Lung (tissue), 12 donors: ENCODE data around the gene NUP188. TPM values are rescaled to one million over a fixed set of nuclear protein-coding genes. Genes with fewer than 3 reads are reported as not detected.

Experiments used
- ATAC-seq: fragments of 200-7000 bp; cut with Tn5 transposase; one replicate; pipeline ENCODE4 v1.9.1; 2020; ENCODE audit warnings: moderate number of reproducible peaks; ENCODE audit not compliant: insufficient read depth, low FRiP score
- DNase-seq, 3 donors: peaks; one replicate each; pipeline ENCODE4 v3.0.0-alpha.2; 2013 to 2017
- H3K27ac ChIP-seq, 2 donors: one replicate each; pipeline ENCODE4 v1.5.1; 2013; ENCODE audit warnings: mild to moderate bottlenecking in 2 of 2, moderate library complexity in 2 of 2, control low read depth in 1 of 2, inconsistent platforms in 1 of 2, low read depth in 1 of 2, low read length in 1 of 2
- H3K27me3 ChIP-seq, 3 donors: one replicate each; pipeline ENCODE4 v1.5.1; 2013; ENCODE audit warnings: low read length in 2 of 3; ENCODE audit not compliant: control insufficient read depth in 3 of 3, insufficient read depth in 3 of 3
- H3K36me3 ChIP-seq, 4 donors: one replicate each; pipeline ENCODE4 v1.5.1; 2013; ENCODE audit warnings: low read length in 4 of 4, mild to moderate bottlenecking in 1 of 4, moderate library complexity in 1 of 4; ENCODE audit not compliant: control insufficient read depth in 4 of 4, insufficient read depth in 4 of 4
- H3K4me1 ChIP-seq, 5 donors: one replicate each; pipeline ENCODE4 v1.5.1; 2013; ENCODE audit warnings: low read length in 5 of 5, mild to moderate bottlenecking in 2 of 5, moderate library complexity in 1 of 5; ENCODE audit not compliant: control insufficient read depth in 5 of 5, insufficient read depth in 5 of 5
- H3K4me3 ChIP-seq: one replicate; pipeline ENCODE4 v1.5.1; 2013; ENCODE audit warnings: mild to moderate bottlenecking, control low read depth, moderate library complexity
- H3K9ac ChIP-seq, 2 donors: one replicate each; pipeline ENCODE4 v1.5.1; 2013; ENCODE audit warnings: low read length in 2 of 2, control low read depth in 1 of 2; ENCODE audit not compliant: insufficient read depth in 1 of 2
- H3K9me3 ChIP-seq, 4 donors: one replicate each; pipeline ENCODE4 v1.5.1; 2013; ENCODE audit warnings: low read length in 3 of 4, mild to moderate bottlenecking in 1 of 4, moderate library complexity in 1 of 4; ENCODE audit not compliant: control insufficient read depth in 4 of 4, insufficient read depth in 3 of 4
- CTCF ChIP-seq: IDR thresholded peaks from 2 replicates; pipeline ENCODE4 v1.5.1; 2012; ENCODE audit warnings: mild to moderate bottlenecking; ENCODE audit errors: control extremely low read depth, extremely low read depth
- WGBS, 2 donors: extraction: QIAGEN DNeasy Blood & Tissue Kit; methylation state at CpG; one replicate each; pipeline ENCODE4 v1.1.7; 2013; 5-methylcytosine and 5-hydroxymethylcytosine counted together
- polyA plus RNA-seq, 2 donors: library from polyadenylated mRNA; stranded (reverse); fragments of 200-250 nt; gene quantifications; one replicate each; pipeline ENCODE4 v1.2.1, GENCODE V29; 2013
- total RNA-seq, 2 donors: library from RNA; depleted of rRNA in 1 of 2; stranded (reverse); fragments of >200 nt in 1 of 2; gene quantifications; one replicate each; pipeline ENCODE4 v1.2.1, GENCODE V29; 2014 to 2021
- donor health status: control.
- donor health status: control.
- donor health status: Bipolar disorder and iron deficiency.
- donor health status: healthy.
- donor health status: DM: yes; HTN: yes; CAD: no.

Gene NUP188
- total and polyA plus RNA-seq, 4 donors = 17.0 to 48.5 (median 32.1) TPM

- DNase-seq (no peak), ATAC-seq (no peak)
- Histone ChIP-seq H3K9me3 (no peaks in the 10 kb centered on the region), H3K27ac (peak overlapping the region in 1 of 2 donors; percentile 9), H3K4me3 (no peak overlapping the region), H3K27me3 (no peaks in the 10 kb centered on the region), H3K36me3 (peaks cover 12 to 29% (median 13%) of the 10 kb centered on the region in 4 donors), H3K4me1 (peaks cover 0 to 17% (median 0%) of the 10 kb centered on the region in 5 donors), H3K9ac (no peak overlapping the region)
- TF ChIP-seq CTCF = no peak
- 91 to 93% methylated on average over 10 of the region's 10 CpGs for WGBS, 2 donors
Observed at GRCh38 chr9:128903871-128904620, 43.5 kb upstream of the NUP188 start.

- no peak for TF ChIP-seq CTCF
- Histone ChIP-seq H3K9ac (no peak overlapping the region), H3K4me1 (peaks cover 0 to 32% (median 1%) of the 10 kb centered on the region in 5 donors), H3K4me3 (no peak overlapping the region), H3K9me3 (no peaks in the 10 kb centered on the region), H3K27me3 (no peaks in the 10 kb centered on the region), H3K36me3 (peaks cover 17 to 41% (median 24%) of the 10 kb centered on the region in 4 donors), H3K27ac (no peak overlapping the region)
- WGBS, 2 donors = 94 to 96% methylated on average over 7 of the region's 7 CpGs
- DNase-seq (no peak), ATAC-seq (no peak)
Observed at GRCh38 chr9:128905964-128906363, 41.5 kb upstream of the NUP188 start.

- H3K9me3 ChIP-seq = no peaks in the 10 kb centered on the region
- ATAC-seq = no peak
- WGBS, 2 donors = 51 to 64% methylated on average over 2 of the region's 2 CpGs
- H3K9ac ChIP-seq = no peak overlapping the region
- DNase-seq = no peak
- no peak overlapping the region for H3K4me3 ChIP-seq
- no peak for TF ChIP-seq CTCF
- peaks cover 4 to 38% (median 8%) of the 10 kb centered on the region in 5 donors for H3K4me1 ChIP-seq
- no peak overlapping the region for H3K27ac ChIP-seq
- H3K27me3 ChIP-seq = no peaks in the 10 kb centered on the region
- H3K36me3 ChIP-seq = peaks cover 17 to 38% (median 24%) of the 10 kb centered on the region in 4 donors
Observed at GRCh38 chr9:128906741-128907140, 40.8 kb upstream of the NUP188 start.
